Parathyroid adenoma (tissue), 2 donors: ENCODE results near the gene PTTG1.

Experiments used
- H2AFZ ChIP-seq: fragments of 300-600 bp; sonication (generic); one replicate; pipeline ENCODE4 v1.7.0; 2017; ENCODE audit warnings: antibody characterized with exemption, mild to moderate bottlenecking
- H3K27ac ChIP-seq: fragments of 300-600 bp; sonication (generic); one replicate; pipeline ENCODE4 v1.7.0; 2017
- H3K27me3 ChIP-seq: fragments of 300-600 bp; sonication (generic); one replicate; pipeline ENCODE4 v1.7.0; 2017; ENCODE audit warnings: low read length; ENCODE audit not compliant: control insufficient read depth, insufficient read depth
- H3K36me3 ChIP-seq: fragments of 300-600 bp; sonication (generic); one replicate; pipeline ENCODE4 v1.7.0; 2017; ENCODE audit warnings: low read length; ENCODE audit not compliant: control insufficient read depth, insufficient read depth
- H3K4me1 ChIP-seq: fragments of 300-600 bp; sonication (generic); one replicate; pipeline ENCODE4 v1.7.0; 2017; ENCODE audit warnings: control low read depth
- H3K4me2 ChIP-seq: fragments of 300-600 bp; sonication (generic); one replicate; pipeline ENCODE4 v1.7.0; 2017; ENCODE audit warnings: low read length
- H3K4me3 ChIP-seq: fragments of 300-600 bp; sonication (generic); one replicate; pipeline ENCODE4 v1.7.0; 2017; ENCODE audit warnings: low read depth, low read length
- H3K79me2 ChIP-seq: fragments of 300-600 bp; sonication (generic); one replicate; pipeline ENCODE4 v1.7.0; 2017; ENCODE audit warnings: control low read depth
- H3K9ac ChIP-seq: fragments of 300-600 bp; sonication (generic); one replicate; pipeline ENCODE4 v1.7.0; 2017; ENCODE audit warnings: mild to moderate bottlenecking
- H3K9me3 ChIP-seq: fragments of 300-600 bp; sonication (generic); one replicate; pipeline ENCODE4 v1.7.0; 2017; ENCODE audit warnings: low read length; ENCODE audit not compliant: control insufficient read depth
- TF ChIP-seq, protein P1 (sequence below): fragments of 300-600 bp; sonication (generic); IDR thresholded peaks from one replicate; pipeline ENCODE4 v1.7.0; 2017; ENCODE audit warnings: antibody characterized with exemption, mild to moderate bottlenecking
- donor health status: primary hyperparathyroidism.

PTTG1 gene

DNA sequence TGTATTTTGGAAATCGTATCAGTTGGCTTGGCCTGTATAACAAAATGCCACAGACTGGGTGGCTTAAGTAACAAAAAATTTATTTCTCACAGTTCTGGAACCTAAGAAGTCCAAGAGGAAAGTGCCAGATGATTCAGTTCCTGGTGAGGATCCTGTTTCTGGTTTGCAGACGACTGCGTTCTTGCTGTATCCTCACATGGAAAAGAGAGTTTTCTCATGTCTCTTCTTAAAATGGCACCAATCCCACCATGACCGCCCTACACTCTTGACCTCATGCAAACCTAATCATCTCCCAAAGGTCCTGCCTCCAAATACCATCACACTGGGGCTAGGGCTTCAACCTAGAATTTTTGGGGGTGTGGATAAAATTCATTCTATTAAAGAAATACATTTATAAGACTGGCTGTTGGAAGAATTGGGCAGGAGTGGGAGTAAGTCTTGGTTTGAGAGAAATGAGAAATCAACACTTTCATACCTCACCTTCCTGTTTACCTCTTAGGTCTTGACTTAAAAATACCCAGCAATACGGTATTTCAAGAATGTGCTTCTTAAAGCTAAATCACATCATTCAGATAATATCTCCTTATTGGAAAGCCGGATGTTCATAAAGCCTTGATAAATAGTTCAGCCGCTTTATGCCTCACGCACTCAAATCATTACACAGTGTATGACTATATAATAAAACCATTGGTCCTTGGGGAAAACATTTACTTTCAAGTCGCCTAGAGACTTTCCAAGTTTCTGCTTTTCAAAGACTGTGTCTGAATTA, 28.7 kb downstream of the PTTG1 start:
- no peak overlapping the region for H3K27ac ChIP-seq
- H3K9ac ChIP-seq, result no peak overlapping the region
- no peak overlapping the region for H3K4me3 ChIP-seq
- no peak overlapping the region for H2AFZ ChIP-seq
- H3K4me1 ChIP-seq, result peaks cover 5% of the 10 kb centered on the region
- no peaks in the 10 kb centered on the region for H3K79me2 ChIP-seq
- no peaks in the 10 kb centered on the region for H3K27me3 ChIP-seq
- TF ChIP-seq, protein P1, sequence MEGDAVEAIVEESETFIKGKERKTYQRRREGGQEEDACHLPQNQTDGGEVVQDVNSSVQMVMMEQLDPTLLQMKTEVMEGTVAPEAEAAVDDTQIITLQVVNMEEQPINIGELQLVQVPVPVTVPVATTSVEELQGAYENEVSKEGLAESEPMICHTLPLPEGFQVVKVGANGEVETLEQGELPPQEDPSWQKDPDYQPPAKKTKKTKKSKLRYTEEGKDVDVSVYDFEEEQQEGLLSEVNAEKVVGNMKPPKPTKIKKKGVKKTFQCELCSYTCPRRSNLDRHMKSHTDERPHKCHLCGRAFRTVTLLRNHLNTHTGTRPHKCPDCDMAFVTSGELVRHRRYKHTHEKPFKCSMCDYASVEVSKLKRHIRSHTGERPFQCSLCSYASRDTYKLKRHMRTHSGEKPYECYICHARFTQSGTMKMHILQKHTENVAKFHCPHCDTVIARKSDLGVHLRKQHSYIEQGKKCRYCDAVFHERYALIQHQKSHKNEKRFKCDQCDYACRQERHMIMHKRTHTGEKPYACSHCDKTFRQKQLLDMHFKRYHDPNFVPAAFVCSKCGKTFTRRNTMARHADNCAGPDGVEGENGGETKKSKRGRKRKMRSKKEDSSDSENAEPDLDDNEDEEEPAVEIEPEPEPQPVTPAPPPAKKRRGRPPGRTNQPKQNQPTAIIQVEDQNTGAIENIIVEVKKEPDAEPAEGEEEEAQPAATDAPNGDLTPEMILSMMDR, result no peak
- no peaks in the 10 kb centered on the region for H3K9me3 ChIP-seq
- H3K36me3 ChIP-seq, result no peaks in the 10 kb centered on the region
- no peak overlapping the region for H3K4me2 ChIP-seq

DNA sequence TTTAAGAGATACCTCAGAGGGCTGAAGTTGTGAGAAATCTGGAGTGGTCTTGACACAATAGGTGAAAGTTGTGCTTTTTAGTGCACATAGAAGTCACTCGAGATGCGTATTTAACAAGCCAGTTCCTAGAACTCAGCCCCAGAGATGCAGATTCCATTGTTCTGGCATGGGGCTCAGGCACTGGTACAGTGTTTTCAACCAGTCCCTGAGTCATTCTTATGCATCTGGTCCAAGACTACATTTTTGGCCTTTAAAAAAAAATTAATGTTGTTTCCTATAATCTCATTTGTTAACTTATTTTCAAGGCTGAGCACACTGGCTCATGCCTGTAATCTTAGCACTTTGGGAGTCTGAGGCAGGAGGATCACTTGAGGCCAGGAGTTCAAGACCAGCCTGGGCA, 29.6 kb downstream of the PTTG1 start:
- Histone ChIP-seq H3K79me2 (no peaks in the 10 kb centered on the region), H3K36me3 (no peaks in the 10 kb centered on the region), H2AFZ (no peak overlapping the region), H3K4me1 (peaks cover 5% of the 10 kb centered on the region), H3K27me3 (no peaks in the 10 kb centered on the region), H3K9ac (no peak overlapping the region), H3K9me3 (no peaks in the 10 kb centered on the region), H3K4me2 (no peak overlapping the region), H3K27ac (no peak overlapping the region), H3K4me3 (no peak overlapping the region)
- TF ChIP-seq, protein P1, result no peak

DNA sequence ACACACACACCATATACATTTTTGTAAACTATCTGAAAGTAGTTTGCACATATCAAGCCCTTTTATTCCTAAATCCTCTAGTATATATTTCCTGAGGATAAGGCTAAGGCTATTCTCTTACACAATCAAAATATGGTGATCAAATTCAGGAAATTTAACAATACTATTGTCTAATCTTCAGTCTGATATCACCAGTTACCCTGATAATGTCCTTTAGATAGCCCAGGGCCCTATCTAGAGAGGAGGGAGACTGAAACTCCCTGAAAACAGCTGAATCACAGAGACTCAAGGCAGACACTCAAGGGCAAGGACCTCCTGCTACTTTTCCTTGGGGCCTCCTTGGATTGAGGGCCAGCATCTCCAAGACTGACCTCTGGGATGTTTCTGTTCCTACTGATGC, 30.4 kb downstream of the PTTG1 start:
- Histone ChIP-seq H3K4me2 (no peak overlapping the region), H3K79me2 (no peaks in the 10 kb centered on the region), H3K4me3 (no peak overlapping the region), H3K27me3 (no peaks in the 10 kb centered on the region), H2AFZ (no peak overlapping the region), H3K27ac (no peak overlapping the region), H3K9me3 (no peaks in the 10 kb centered on the region), H3K4me1 (peaks cover 5% of the 10 kb centered on the region), H3K9ac (no peak overlapping the region), H3K36me3 (no peaks in the 10 kb centered on the region)
- TF ChIP-seq, protein P1, result no peak

DNA sequence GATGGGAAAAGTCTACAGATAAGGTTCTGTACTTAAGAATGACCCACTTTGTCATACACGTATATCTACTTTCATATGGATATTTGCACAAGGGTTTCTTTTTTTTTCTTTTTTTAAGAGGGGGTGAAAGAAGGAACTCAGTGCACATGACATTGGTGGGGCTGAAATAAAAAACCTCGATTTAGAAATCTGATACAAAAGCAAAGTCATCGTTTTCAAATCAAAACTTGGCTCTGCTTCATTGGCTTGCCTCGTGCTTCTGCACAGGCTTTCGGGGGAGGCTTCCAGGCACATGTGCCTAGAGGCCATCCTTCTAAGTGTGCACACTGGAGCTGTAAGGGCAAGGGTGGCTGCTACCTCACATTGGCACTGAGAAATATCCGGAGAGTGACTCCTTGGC, 31.1 kb downstream of the PTTG1 start:
- Histone ChIP-seq H3K4me2 (no peak overlapping the region), H3K79me2 (no peaks in the 10 kb centered on the region), H3K4me3 (no peak overlapping the region), H2AFZ (peak overlapping the region; percentile 36), H3K9me3 (no peaks in the 10 kb centered on the region), H3K9ac (no peak overlapping the region), H3K4me1 (peaks cover 5% of the 10 kb centered on the region), H3K36me3 (no peaks in the 10 kb centered on the region), H3K27ac (no peak overlapping the region), H3K27me3 (no peaks in the 10 kb centered on the region)
- TF ChIP-seq, protein P1, result no peak

DNA sequence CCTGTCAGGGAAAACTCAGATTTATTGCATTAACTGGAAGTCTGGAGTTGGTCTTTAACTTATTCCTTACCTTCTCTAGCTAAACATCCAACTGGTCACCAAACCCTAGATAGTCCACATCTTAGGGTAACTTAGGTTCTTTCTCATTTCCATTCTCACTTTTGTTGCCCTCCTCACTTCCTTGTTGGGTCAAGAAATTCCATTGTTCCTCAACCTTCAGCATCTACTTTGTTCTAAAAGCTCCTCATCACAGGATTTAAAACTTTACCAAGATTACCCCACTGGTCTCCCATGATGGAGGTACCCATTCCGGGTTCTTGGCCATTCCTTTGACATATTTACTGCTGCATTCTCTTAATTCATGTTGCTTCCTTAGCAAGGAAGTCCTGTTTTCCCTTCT, 32.1 kb downstream of the PTTG1 start:
- H3K4me2 ChIP-seq, result no peak overlapping the region
- H3K4me1 ChIP-seq, result peaks cover 5% of the 10 kb centered on the region
- H3K27me3 ChIP-seq, result no peaks in the 10 kb centered on the region
- H3K9ac ChIP-seq, result no peak overlapping the region
- TF ChIP-seq, protein P1, result no peak
- no peaks in the 10 kb centered on the region for H3K79me2 ChIP-seq
- no peak overlapping the region for H2AFZ ChIP-seq
- H3K4me3 ChIP-seq, result no peak overlapping the region
- H3K9me3 ChIP-seq, result no peaks in the 10 kb centered on the region
- H3K36me3 ChIP-seq, result no peaks in the 10 kb centered on the region
- H3K27ac ChIP-seq, result no peak overlapping the region
